Erythroblast (primary cell): Measurements from ENCODE around the gene CDYL.

Source experiments
- DNase-seq, 2 experiments: peaks; one replicate each; lab custom pipeline; 2025; lab: John Stamatoyannopoulos, UW
- GATA1 ChIP-seq: IDR thresholded peaks from 2 replicates; pipeline ENCODE4 v1.6.1; 2011; ENCODE audit warnings: low read depth, mild to moderate bottlenecking, control low read depth, low read length, moderate library complexity
- POLR2A ChIP-seq: IDR thresholded peaks from 2 replicates; pipeline ENCODE4 v1.6.1; 2011; ENCODE audit warnings: mild to moderate bottlenecking, low read length

CDYL gene

GRCh38 chr6:4948781-4949450 is 172.7 kb downstream of the CDYL start:
- peak in 1 of 2 experiments; percentile 21 for DNase-seq
- no peak for TF ChIP-seq POLR2A
- no peak for TF ChIP-seq GATA1

GRCh38 chr6:4950076-4950475 is 173.9 kb downstream of the CDYL start:
- no peak for TF ChIP-seq GATA1
- TF ChIP-seq POLR2A: no peak
- DNase-seq: no peak

- TF ChIP-seq POLR2A: no peak
- no peak for TF ChIP-seq GATA1
- peak; percentile 16 to 45 for DNase-seq
These were observed 174.8 kb downstream of the CDYL start for GRCh38 chr6:4950836-4951533.

- DNase-seq: no peak
These were observed 177.2 kb downstream of the CDYL start for GRCh38 chr6:4953440-4953839.

GRCh38 chr6:4956625-4957024 is 180.4 kb downstream of the CDYL start:
- no peak for DNase-seq
- TF ChIP-seq POLR2A: no peak
- no peak for TF ChIP-seq GATA1

More at GRCh38 chr6:4953440-4953839, 177.2 kb downstream of the CDYL start:
- no peak for TF ChIP-seq GATA1
- TF ChIP-seq POLR2A: no peak

- TF ChIP-seq GATA1 (no peak), POLR2A (no peak)
- peak in 1 of 2 experiments; percentile 41 for DNase-seq
These were observed 181.5 kb downstream of the CDYL start for GRCh38 chr6:4957521-4958231.

- DNase-seq: no peak
- TF ChIP-seq GATA1: no peak
- no peak for TF ChIP-seq POLR2A
These were observed 182.4 kb downstream of the CDYL start for GRCh38 chr6:4958624-4959023.

- DNase-seq: no peak
- TF ChIP-seq POLR2A: no peak
- TF ChIP-seq GATA1: no peak
These were observed 185.3 kb downstream of the CDYL start for GRCh38 chr6:4961322-4962168.

GRCh38 chr6:4962905-4963304 is 186.7 kb downstream of the CDYL start:
- DNase-seq: no peak
- no peak for TF ChIP-seq POLR2A

- TF ChIP-seq GATA1 (no peak), POLR2A (no peak)
- DNase-seq: no peak
These were observed 188.7 kb downstream of the CDYL start for GRCh38 chr6:4964675-4965561.

- no peak for DNase-seq
These were observed 189.6 kb downstream of the CDYL start for GRCh38 chr6:4965562-4966389.

GRCh38 chr6:4967301-4968030 is 191.3 kb downstream of the CDYL start:
- no peak for DNase-seq
- TF ChIP-seq GATA1 (no peak), POLR2A (no peak)

More at GRCh38 chr6:4965562-4966389, 189.6 kb downstream of the CDYL start:
- TF ChIP-seq GATA1 (no peak), POLR2A (no peak)
